H7 (cell line): ENCODE measurements around the gene CFAP157. TPM values are rescaled to one million over a fixed set of nuclear protein-coding genes. Genes with fewer than 3 reads are reported as not detected.

Experiments
- DNase-seq: peaks from one replicate; pipeline ENCODE4 v3.0.0; 2012
- H3K27me3 ChIP-seq: 2 replicates; pipeline ENCODE4 v1.6.0; 2011; ENCODE audit warnings: mild to moderate bottlenecking, low read length; ENCODE audit not compliant: control insufficient read depth, insufficient read depth
- H3K36me3 ChIP-seq: replicated peaks from 2 replicates; pipeline ENCODE4 v1.5.1; 2011; ENCODE audit warnings: low read length; ENCODE audit not compliant: control insufficient read depth, insufficient read depth
- H3K4me3 ChIP-seq: 2 replicates; pipeline ENCODE4 v1.5.1; 2011; ENCODE audit warnings: low read depth, mild to moderate bottlenecking, control low read depth, low read length, moderate library complexity; ENCODE audit not compliant: insufficient read depth
- total RNA-seq: library from RNA; depleted of rRNA; stranded (reverse); fragments of >200 nt; shearing (Covaris generic); gene quantifications from 2 replicates; pipeline ENCODE4 v1.2.3, GENCODE V29; 2014

CFAP157 gene
- total RNA-seq, 1 experiment from 2014 or later = not detected

- Histone ChIP-seq H3K36me3 (no peaks in the 10 kb centered on the region), H3K27me3 (no peaks in the 10 kb centered on the region)
- DNase-seq = no peak
Observed at GRCh38 chr9:127700594-127701255, 6.1 kb upstream of the CFAP157 start.

GRCh38 chr9:127703289-127703946 is 3.4 kb upstream of the CFAP157 start:
- H3K4me3 ChIP-seq = no peak overlapping the region
- no peaks in the 10 kb centered on the region for H3K36me3 ChIP-seq
- DNase-seq = no peak
- no peaks in the 10 kb centered on the region for H3K27me3 ChIP-seq

More at GRCh38 chr9:127700594-127701255, 6.1 kb upstream of the CFAP157 start:
- no peak overlapping the region for H3K4me3 ChIP-seq

GRCh38 chr9:127705577-127706379 is 1.0 kb upstream of the CFAP157 start:
- Histone ChIP-seq H3K27me3 (no peaks in the 10 kb centered on the region), H3K4me3 (no peak overlapping the region), H3K36me3 (no peaks in the 10 kb centered on the region)
- peak; percentile 56 for DNase-seq

- H3K36me3 ChIP-seq = no peaks in the 10 kb centered on the region
- H3K27me3 ChIP-seq = no peaks in the 10 kb centered on the region
- H3K4me3 ChIP-seq = no peak overlapping the region
- DNase-seq = peak; percentile 76
Observed at GRCh38 chr9:127707766-127708165, 978 bp downstream of the CFAP157 start.

GRCh38 chr9:127708952-127709587 is 2.3 kb downstream of the CFAP157 start:
- Histone ChIP-seq H3K4me3 (no peak overlapping the region), H3K27me3 (no peaks in the 10 kb centered on the region), H3K36me3 (no peaks in the 10 kb centered on the region)
- no peak for DNase-seq

- peaks cover 8% of the 10 kb centered on the region; the same call in 1 of the 2 replicates for H3K27me3 ChIP-seq
- no peak overlapping the region for H3K4me3 ChIP-seq
- no peaks in the 10 kb centered on the region for H3K36me3 ChIP-seq
- no peak for DNase-seq
Observed at GRCh38 chr9:127710204-127710783, 3.5 kb downstream of the CFAP157 start.

- Histone ChIP-seq H3K4me3 (no peak overlapping the region), H3K27me3 (peaks cover 8% of the 10 kb centered on the region; the same call in 1 of the 2 replicates), H3K36me3 (no peaks in the 10 kb centered on the region)
Observed at GRCh38 chr9:127711226-127711701, 4.5 kb downstream of the CFAP157 start.

GRCh38 chr9:127711831-127712274 is 5.1 kb downstream of the CFAP157 start:
- Histone ChIP-seq H3K27me3 (peaks cover 8% of the 10 kb centered on the region; the same call in 1 of the 2 replicates), H3K4me3 (no peak overlapping the region), H3K36me3 (no peaks in the 10 kb centered on the region)
- DNase-seq = peak; percentile 93

More at GRCh38 chr9:127711226-127711701, 4.5 kb downstream of the CFAP157 start:
- peak; percentile 58 for DNase-seq

- Histone ChIP-seq H3K4me3 (no peak overlapping the region), H3K27me3 (peaks cover 8% of the 10 kb centered on the region; the same call in 1 of the 2 replicates), H3K36me3 (no peaks in the 10 kb centered on the region)
- DNase-seq = no peak
Observed at GRCh38 chr9:127712371-127712770, 5.6 kb downstream of the CFAP157 start.

- H3K36me3 ChIP-seq = no peaks in the 10 kb centered on the region
- peaks cover 8% of the 10 kb centered on the region; the same call in 1 of the 2 replicates for H3K27me3 ChIP-seq
- H3K4me3 ChIP-seq = no peak overlapping the region
- no peak for DNase-seq
Observed at GRCh38 chr9:127712867-127713266, 6.1 kb downstream of the CFAP157 start.

GRCh38 chr9:127714020-127714750 is 7.4 kb downstream of the CFAP157 start:
- peak; percentile 63 for DNase-seq
- peak overlapping the region; percentile 25; the same call in 1 of the 2 replicates for H3K4me3 ChIP-seq
- no peaks in the 10 kb centered on the region for H3K36me3 ChIP-seq
- peaks cover 8% of the 10 kb centered on the region; the same call in 1 of the 2 replicates for H3K27me3 ChIP-seq

GRCh38 chr9:127714951-127715469 is 8.2 kb downstream of the CFAP157 start:
- peak; percentile 81 for DNase-seq
- Histone ChIP-seq H3K36me3 (no peaks in the 10 kb centered on the region), H3K4me3 (peak overlapping the region; percentile 75), H3K27me3 (peaks cover 8% of the 10 kb centered on the region; the same call in 1 of the 2 replicates)
